HG03439 (cell line): ENCODE results near the gene TSPAN15.
"Not testable (repeated sequence)": the region's sequence is repeated elsewhere in the genome, so short reads cannot be mapped to it uniquely, and the experiment has no call there.

Experiments used
- ATAC-seq: cut with Tn5 transposase; IDR thresholded peaks from one replicate; pipeline ENCODE4 v1.9.1; 2021; ENCODE audit warnings: mild to moderate bottlenecking, moderate library complexity; ENCODE audit not compliant: unreplicated experiment

The TSPAN15 gene

DNA sequence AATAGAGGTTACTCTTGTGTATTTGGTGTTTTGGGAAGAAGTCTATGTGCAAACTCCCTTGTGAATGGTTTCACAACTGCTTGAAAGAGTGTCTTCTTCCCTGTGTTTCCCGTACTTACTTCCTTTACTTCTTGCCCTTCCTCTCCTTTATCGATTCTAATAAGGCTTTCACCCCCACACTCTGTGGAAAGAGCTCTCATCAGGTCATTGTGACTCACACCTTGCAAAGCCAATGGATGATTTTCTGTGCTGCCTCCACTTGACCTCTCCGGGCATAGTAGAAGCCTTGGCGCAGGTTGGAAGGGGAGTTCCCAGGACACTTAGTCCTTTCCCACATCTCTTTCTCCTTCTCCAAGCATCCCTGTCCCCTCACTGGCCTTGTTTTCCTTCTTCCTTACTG is 6.2 kb upstream of the TSPAN15 start:
- ATAC-seq, result no peak

DNA sequence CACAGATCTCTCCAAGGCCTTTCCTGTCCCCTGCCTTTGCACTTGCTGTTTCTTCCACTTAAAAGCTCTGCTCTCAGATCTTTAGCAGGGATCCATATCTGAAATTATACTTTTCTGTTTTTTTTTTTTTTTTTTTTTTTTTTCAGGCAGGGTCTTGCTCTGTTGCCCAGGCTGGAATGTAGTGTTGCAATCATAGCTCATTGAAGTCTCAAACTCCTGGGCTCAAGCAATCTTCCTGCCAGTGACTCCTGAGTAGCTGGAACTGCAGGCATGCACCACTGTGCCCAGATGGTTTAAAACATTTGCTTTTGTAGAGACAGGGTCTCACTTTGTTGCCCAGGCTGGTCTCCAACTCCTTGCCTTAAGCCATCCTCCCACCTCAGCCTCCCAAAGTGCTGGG is 5.0 kb upstream of the TSPAN15 start:
- no peak for ATAC-seq

DNA sequence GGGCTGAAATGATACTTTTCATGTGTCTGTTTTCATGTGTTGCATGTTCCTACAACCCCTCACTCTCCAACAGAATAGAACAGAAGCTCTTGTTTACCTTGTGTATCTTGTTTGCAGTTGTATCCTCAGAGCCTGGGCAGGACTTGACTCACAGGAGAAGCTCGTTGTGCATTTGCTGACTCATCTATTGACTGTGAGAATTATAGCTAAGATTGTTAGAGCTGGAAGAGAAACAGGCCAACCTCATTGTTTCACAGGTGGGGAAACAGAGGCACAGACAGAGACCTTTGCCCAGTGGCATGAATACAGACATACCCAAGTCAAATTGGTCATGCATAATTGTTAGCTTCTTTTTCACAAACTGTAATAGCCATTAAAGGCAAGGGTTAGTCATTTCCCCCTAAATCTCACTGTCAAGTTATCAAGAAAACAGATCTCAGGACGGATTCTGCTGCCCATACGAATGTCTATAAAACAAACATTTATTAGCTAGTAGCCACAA is 4.6 kb upstream of the TSPAN15 start:
- no peak for ATAC-seq

DNA sequence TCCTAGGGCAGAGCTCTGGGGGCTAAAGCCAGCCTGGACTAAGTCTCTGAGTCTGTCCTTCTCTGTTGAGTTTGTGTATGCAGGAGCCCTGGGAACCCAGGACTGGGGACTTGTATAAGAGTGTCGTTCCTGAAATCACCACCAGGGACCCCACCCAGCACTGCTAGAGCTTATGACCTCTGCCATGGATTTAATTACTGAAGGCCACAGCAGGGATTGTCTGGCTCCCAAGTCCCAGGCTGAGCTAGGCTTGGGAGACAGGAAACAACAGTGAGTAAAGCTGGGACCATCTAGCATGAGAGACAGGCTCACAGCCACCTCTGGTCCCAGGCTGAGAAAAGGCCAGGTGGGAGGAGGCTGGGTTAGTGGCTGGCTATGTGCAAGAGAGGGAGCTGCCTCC is 1.4 kb upstream of the TSPAN15 start:
- ATAC-seq, result no peak

DNA sequence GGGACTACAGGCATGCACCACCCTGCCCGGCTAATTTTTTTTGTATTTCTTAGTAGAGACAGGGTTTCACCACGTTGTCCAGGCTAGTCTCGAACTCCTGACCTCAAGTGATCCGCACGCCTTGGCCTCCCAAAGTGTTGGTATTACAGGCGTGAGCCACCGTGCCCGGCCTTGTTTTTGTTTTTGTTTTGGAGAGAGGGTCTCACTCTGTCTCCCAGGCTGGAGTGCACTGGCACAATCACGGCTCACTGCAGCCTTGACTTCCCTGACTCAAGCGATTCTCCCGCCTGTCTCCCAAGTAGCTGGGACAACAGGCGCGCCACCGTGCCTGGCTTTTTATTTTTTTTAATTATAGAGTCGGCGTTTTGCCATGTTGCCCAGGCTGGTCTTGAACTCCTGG is 870 bp upstream of the TSPAN15 start:
- not testable (repeated sequence) for ATAC-seq

DNA sequence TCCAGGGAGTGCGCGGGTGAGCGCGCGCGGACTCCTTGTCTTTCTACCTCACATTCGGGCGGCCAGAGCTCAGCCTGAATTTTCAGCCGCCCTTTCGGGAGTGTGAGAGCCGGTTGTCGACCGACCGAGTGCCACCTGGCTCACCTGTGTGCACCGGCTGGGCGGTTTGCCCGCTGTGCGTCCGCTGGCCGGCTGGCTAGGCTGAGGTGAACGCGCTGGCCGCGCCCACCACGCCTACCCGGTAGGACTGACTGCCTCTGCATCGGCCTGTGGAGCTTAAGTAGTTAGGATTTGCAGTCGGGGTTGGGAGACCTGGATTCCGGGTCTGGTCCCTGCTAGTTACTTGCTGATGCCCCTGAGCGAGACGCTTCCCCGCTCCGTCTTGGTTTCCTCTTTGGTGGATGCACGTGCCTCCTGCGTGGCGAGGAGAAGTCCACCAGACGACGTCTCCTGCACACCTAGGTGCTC is 553 bp downstream of the TSPAN15 start:
- no peak for ATAC-seq

DNA sequence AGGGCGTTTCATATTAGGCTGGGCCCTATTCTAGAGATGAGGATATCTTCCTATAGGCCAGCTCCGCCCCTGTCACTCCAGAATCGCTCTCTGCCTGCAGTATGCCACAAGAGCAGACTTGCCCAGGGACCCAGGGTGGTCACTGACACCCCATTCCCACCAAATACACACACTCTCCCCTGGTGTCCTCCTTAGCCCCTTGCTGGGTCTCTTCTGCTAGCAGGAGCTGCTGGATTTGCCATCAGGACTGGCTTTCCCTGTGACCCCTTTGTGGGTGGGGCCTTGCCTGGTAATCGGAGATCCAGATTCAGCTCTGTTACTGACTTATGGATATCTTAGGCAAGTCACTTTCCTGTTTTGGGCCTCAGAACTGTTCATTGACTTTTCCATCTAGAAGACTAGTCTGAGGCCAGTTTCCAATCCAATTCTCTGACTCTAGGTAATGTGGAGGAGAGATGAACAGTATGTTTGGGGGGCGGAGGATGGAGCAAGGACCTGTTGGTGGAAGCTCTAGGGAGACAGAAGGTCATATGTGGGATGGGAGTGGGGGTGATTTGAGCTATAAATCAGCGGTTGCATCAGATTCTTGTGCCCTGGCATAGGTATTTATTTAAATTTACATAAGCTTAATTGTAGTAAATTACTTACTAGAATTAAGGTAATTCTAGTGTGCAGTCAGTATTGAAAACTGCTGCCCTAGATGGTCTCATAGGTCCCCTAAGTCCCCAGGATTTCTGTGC is 1.6 kb downstream of the TSPAN15 start:
- ATAC-seq, result no peak

DNA sequence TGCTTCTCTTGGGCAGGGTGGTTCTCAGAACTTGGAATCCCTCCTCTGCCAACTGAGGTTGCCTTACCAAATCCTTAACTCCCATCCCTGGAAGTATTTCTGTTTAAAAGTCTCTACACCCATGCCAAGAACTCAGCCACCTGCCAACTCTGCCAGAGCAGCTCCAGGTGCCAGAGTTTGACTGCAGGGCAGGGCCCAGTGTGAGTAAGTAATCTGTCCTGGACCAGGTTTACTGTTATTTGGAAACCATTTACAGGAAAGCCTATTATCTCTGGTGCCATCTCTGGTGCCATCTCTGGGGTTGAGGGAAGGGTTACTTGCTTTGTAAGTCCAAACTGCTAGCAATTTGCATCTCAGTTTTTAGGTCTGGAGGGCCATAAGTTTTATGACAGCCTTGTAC is 2.5 kb downstream of the TSPAN15 start:
- no peak for ATAC-seq

DNA sequence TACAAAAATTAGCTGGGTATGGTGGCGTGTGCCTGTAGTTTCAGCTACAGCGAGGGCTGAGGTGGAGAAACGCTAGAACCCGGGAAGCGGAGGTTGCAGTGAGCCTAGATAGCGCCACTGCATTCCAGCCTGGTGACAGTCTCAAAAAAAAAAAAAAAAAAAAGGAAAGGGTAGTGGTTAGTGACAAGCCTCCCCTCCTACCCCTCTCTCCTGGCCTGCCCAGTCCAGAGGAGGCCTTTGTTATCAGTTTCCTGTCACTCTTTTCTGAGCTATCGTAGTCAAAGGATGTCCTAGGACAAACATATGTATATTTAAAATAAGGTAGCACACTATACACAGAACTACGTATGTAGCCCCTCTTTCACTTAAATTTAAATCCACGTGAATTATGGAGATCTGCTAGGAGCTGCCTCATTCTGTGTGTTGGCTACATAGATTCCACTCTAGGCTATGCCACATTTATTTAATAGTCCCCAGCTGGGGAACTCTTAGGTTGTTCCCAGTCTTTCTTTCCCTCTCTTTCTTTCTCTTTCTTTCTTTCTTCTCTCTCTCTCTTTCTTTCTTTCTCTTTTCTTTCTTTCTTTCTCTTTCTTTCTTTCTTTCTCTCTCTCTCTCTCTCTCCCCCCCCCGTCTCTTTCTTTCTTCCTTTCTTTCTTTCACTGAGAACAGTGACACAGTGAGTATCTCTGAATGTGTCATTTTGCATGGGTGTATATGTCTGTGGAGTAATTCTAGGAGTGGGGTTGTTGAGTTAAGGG is 3.9 kb downstream of the TSPAN15 start:
- ATAC-seq, result no peak

DNA sequence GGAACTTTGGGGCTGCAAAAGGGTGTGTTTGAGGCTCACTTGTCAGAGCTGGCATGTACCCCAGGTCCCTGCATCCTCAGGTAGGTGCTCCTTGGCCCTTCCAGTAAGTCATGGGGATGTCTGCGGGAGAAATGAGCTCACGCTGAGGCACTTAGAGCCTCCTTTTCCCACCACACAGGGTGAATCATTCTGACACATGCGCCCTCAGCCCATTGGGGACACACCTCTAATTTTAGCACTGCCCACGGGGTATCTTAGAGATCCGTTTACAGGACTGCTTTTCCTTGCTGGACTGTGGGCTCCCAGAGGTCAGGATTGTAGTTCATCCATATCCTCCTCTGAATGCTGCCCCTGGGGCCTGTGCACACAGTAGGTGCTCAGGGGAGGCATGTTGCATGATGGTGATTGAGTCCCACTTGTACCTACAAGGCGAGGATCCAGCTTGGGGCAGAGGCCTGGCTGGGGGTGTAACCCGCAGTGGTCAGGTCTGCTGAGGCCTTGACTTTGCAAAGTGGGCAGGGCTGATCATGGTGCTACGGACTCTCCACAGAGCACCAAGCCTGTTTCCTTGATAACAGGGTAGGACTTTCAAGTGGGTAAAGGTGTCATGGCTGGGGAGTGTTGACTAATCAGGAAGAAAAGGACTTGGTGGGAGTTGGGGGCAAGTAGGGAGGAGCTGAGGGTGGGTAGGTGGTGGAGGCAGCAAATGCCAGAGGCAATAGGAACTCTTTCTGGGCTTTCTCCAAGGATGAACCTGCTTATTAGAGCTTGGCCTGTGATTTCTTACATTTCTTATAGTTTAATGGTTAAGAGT is 5.8 kb downstream of the TSPAN15 start:
- no peak for ATAC-seq

DNA sequence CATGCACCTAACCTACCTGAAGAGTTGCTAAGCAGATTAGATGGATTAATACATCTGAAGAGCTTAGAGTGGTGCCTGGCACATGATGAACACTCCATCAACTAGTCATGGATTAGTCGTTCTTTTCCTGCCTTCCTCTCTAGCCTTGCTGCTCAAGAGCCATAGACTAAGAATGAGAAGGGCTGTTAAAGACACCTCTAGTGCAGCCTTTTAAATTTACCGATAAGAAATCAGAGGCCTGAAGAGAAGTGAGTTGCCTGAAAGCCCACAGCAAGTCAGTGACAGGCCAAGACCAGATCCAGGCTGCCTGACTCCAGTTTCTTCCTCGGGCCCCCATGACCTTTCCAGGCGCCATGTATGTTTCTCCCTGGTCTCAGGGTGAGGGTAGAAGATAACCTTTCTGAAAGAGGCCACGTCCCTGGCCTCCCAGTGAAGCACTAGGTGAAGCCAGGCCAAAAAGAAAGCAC is 6.5 kb downstream of the TSPAN15 start:
- ATAC-seq, result no peak

DNA sequence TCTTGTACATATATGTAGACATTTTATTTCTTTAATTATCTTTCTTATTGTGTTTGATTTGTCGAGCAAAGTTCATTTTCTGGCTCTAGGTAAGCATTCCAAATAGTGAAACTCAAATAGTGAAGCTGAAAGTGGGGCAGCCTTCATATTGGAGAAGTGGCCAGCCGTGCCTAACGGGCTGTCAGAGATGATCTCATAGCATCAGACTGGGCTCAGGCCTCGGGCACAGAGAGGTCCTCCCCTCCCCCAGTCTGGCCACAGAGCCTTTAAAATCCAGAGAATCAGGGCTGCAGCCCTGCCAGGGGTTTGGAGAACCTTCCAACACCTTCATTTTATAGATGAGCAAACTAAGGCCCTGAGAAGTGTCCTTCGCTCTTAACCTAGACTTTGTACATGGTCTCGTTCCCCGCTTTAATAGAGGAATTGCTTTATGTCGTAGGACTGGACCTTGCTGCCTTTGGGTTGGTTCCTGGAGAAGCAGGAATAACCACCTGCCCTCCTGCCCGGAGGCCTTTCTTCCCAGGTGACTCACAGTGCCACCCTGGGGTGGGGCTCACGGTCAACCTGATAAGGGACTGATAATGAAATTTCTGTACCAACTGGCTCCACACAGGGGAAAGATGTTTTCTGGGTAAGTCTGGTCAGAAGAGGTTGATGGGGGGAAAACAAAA is 7.3 kb downstream of the TSPAN15 start:
- ATAC-seq, result no peak

DNA sequence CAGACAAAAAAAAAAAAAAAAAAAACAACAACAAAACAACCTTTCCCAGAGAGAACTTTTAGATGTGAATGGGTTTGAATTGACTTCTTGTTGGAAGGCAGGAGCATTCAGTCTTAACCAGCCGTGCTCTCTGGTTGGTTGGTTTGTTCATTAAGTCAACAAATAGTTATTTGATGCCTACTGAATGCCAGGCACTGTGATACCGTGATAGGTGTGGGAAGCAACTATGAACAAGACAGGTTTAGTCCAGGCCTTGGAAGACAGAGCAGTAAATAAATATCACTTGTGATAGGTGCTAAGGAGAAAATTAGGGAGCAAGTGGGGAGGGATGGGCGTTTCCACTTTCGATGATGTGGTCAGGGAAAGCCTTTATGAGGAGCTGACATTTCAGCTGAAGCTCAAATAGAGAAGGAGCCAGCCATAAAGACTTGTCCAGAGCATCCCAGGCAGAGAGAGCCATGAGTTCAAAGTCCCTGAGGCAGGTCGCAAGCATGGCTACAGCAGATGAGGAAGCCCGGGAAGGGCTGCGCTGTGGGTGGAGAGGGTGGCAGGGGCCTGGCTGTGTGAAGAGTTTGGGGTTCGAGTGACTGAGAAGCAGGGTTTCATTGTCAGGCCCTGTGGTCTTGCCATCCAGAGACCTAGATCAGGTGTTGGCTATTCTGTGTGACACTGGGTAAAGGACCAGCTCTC is 8.0 kb downstream of the TSPAN15 start:
- no peak for ATAC-seq

DNA sequence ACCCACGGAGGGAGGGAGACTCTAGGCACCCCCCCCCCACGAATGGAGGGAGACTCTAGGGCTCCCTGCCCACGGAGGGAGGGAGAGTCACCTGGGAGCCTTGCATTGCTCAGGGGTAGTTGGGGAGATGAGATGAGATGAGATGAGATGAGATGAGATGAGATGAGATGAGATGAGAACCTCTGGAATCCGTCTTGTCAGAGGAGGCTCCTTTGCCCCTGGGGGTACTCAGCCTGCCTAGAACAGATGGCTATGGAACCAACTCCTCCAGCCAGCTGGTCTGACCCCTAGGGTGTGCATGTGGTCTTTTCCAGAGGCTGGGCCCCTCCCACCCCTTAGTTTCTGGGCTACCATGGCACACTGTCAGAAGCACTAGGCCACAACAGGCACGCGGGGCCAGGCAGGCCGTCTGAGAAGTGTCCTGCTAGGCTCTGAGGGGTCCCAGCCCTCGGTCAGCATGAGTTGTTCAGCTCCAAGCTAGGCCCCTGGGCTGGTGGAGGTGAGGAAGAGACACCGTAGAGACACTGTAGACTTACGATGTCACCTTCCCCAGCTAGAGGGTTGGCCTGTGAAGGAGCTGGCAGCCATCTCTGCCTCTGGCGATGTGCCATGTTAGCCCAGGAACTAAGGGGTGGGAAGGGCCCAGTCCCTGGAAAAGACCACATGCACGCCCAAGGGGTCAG is 8.8 kb downstream of the TSPAN15 start:
- no peak for ATAC-seq

DNA sequence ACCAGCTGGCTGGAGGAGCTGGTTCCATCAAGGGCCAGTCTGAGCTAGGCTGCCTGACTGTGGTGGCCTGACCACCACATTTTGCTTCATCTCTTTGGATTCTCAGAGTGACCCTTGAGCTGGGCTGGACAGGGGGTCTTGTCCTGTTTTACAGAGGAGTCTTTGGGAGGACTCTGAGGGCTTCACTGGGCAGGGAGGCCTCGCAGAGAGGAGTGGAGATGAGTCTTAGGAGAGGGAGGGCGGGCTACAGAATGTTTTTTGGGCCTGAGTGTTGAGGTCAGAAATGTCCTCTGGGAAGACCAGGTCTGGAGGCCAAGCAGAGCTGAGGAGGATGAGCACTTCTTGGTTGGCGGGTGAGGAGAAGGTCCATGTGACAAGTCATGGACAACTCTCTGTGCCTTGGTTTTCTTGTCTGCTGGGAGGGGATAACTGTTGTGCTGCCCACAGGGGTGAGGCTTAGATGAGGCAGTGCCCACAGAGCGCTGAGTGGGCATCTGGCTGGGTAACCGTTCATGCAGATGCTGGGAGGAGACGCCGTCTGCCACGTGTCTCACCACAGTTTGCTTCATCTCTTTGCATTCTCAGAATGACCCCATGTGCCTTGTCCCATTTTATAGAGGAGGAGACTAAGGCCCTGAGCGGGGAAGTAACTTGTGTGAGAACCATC is 9.4 kb downstream of the TSPAN15 start:
- ATAC-seq, result no peak

DNA sequence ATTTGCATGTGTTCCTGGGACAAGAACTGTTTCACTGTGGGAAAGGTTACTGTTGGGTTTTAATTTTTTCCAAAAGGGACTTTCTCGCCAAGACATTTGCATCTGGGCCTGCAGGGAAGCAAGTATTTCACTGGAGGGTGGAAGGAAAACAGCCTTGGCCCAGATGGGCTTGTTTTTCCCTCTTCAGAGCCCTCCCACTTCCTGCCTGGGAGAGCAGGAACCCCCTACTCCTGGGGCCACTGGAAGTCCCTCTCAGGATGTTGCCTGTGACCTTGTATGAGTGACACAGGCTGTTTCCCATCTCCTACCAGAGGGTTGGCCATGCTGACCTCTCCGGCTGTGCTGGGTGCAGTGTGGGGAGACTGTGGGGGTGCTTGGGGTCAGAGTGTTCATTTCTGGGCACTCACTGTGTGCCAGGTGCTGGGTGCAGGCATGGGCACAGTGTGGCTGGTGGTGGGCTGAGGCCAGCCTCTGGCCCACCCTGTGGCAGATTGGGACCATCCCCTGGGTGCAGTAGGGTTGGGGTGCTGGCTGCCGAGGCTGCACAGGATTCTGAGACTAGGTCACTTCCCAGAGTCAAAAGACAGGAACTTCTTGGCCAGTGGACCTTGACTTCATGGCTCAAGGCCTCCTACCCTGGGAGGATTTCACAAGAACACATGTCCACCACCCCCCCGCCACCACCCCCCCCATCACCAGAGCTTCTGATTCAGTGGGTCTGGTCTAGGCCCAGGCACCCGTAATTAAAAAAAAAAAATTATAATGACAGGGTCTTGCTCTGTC is 10.2 kb downstream of the TSPAN15 start:
- no peak for ATAC-seq

DNA sequence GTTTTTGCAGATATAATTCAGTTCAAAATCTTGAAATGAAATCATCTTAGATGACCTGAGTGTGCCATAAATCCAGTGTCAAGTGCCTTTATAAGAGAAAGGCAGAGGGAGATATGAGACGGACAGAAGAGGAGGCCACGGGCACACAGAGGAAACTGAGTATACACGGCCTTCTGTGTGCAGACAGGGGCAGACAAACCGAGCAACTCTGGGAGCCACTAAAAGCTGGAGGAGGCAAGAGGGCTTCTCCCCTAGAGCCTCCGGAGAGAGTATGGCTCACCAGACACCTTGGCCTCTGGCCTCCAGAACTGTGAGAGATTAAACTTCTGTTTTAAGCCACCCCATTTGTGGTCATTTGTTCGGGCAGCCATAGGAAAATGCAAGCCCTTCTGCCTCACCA is 12.6 kb downstream of the TSPAN15 start:
- ATAC-seq, result no peak

DNA sequence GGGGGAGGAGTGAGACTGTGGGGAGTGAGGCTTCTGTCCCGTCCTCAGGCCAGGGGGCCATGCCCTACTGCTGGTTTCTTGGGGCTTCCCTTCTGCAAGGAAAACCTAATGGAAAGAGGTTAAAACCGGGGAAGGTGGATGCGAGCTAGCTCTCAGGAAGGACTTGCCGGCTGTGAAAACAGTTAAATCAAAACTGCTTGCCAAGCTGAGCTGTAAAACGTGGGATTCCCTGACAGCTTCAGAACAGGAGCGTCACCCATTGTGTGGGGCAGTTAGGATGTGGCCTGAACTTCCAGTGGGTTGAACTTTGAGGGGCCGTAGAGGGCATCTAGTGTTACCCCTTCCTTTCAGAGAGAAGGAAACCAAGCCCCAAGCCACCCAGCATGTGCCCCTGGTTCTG is 13.1 kb downstream of the TSPAN15 start:
- ATAC-seq, result no peak
